ENCODE data around the gene APBB2.
A peak's percentile ranks its signal among the peaks of the same experiment; 100 is the strongest.
"Not testable (repeated sequence)": the region's sequence is repeated elsewhere in the genome, so short reads cannot be mapped to it uniquely, and the experiment has no call there.

APBB2 gene

GRCh38 chr4:40993296-40993693 lies 221.0 kb downstream of the APBB2 start:
- WGBS, 2 experiments (ENCODE audit: insufficient coverage in 2 of 2), result no CpG with 5 or more reads among the region's 2 CpGs
- H3K27ac ChIP-seq (ENCODE audit: low read depth, low read length, severe bottlenecking); H3K36me3 ChIP-seq (ENCODE audit: control insufficient read depth, insufficient read depth, low read length); H3K4me3 ChIP-seq (ENCODE audit: extremely low read depth, insufficient read depth, low read length, poor library complexity, severe bottlenecking); H3K9me3 ChIP-seq (ENCODE audit: control insufficient read depth, low read length): not testable (repeated sequence)
- H3K4me1 ChIP-seq (ENCODE audit: control insufficient read depth, insufficient read depth, low read length, poor library complexity, severe bottlenecking), result peaks cover 26% of the 10 kb centered on the region

GRCh38 chr4:40992472-40993295 lies 221.7 kb downstream of the APBB2 start:
- Histone ChIP-seq H3K36me3 (ENCODE audit: control insufficient read depth, insufficient read depth, low read length) (no peaks in the 10 kb centered on the region), H3K9me3 (ENCODE audit: control insufficient read depth, low read length) (no peaks in the 10 kb centered on the region), H3K4me3 (ENCODE audit: extremely low read depth, insufficient read depth, low read length, poor library complexity, severe bottlenecking) (no peak overlapping the region), H3K4me1 (ENCODE audit: control insufficient read depth, insufficient read depth, low read length, poor library complexity, severe bottlenecking) (peaks cover 26% of the 10 kb centered on the region), H3K27ac (ENCODE audit: low read depth, low read length, severe bottlenecking) (peak overlapping the region; percentile 16)
- 87% methylated on average over 9 to 10 of the region's 17 CpGs for WGBS, 2 experiments (ENCODE audit: insufficient coverage in 2 of 2)

- no peak overlapping the region for H3K4me3 ChIP-seq (ENCODE audit: extremely low read depth, insufficient read depth, low read length, poor library complexity, severe bottlenecking)
- H3K36me3 ChIP-seq (ENCODE audit: control insufficient read depth, insufficient read depth, low read length), result no peaks in the 10 kb centered on the region
- peaks cover 26% of the 10 kb centered on the region for H3K4me1 ChIP-seq (ENCODE audit: control insufficient read depth, insufficient read depth, low read length, poor library complexity, severe bottlenecking)
- 100% methylated on average over 1 of the region's 3 CpGs; no CpG with 5 or more reads in 1 of the 2 experiments for WGBS, 2 experiments (ENCODE audit: insufficient coverage in 2 of 2)
- H3K9me3 ChIP-seq (ENCODE audit: control insufficient read depth, low read length), result no peaks in the 10 kb centered on the region
- no peak overlapping the region for H3K27ac ChIP-seq (ENCODE audit: low read depth, low read length, severe bottlenecking)
Observed at GRCh38 chr4:40991908-40992307, 222.4 kb downstream of the APBB2 start.

- no peak overlapping the region for H3K27ac ChIP-seq (ENCODE audit: low read depth, low read length, severe bottlenecking)
- H3K4me3 ChIP-seq (ENCODE audit: extremely low read depth, insufficient read depth, low read length, poor library complexity, severe bottlenecking), result no peak overlapping the region
- WGBS, 2 experiments (ENCODE audit: insufficient coverage in 2 of 2), result 100% methylated on average over 1 of the region's 3 CpGs
- no peaks in the 10 kb centered on the region for H3K9me3 ChIP-seq (ENCODE audit: control insufficient read depth, low read length)
- no peaks in the 10 kb centered on the region for H3K36me3 ChIP-seq (ENCODE audit: control insufficient read depth, insufficient read depth, low read length)
- peaks cover 26% of the 10 kb centered on the region for H3K4me1 ChIP-seq (ENCODE audit: control insufficient read depth, insufficient read depth, low read length, poor library complexity, severe bottlenecking)
Observed at GRCh38 chr4:40990899-40991265, 223.5 kb downstream of the APBB2 start.

GRCh38 chr4:40990236-40990898 lies 224.0 kb downstream of the APBB2 start:
- Histone ChIP-seq H3K4me3 (ENCODE audit: extremely low read depth, insufficient read depth, low read length, poor library complexity, severe bottlenecking) (no peak overlapping the region), H3K27ac (ENCODE audit: low read depth, low read length, severe bottlenecking) (no peak overlapping the region), H3K9me3 (ENCODE audit: control insufficient read depth, low read length) (no peaks in the 10 kb centered on the region), H3K36me3 (ENCODE audit: control insufficient read depth, insufficient read depth, low read length) (no peaks in the 10 kb centered on the region), H3K4me1 (ENCODE audit: control insufficient read depth, insufficient read depth, low read length, poor library complexity, severe bottlenecking) (peaks cover 26% of the 10 kb centered on the region)
- WGBS, 2 experiments (ENCODE audit: insufficient coverage in 2 of 2), result 100% methylated on average over 1 to 4 of the region's 5 CpGs

GRCh38 chr4:40987151-40987550 lies 227.2 kb downstream of the APBB2 start:
- no peaks in the 10 kb centered on the region for H3K36me3 ChIP-seq (ENCODE audit: control insufficient read depth, insufficient read depth, low read length)
- H3K4me3 ChIP-seq (ENCODE audit: extremely low read depth, insufficient read depth, low read length, poor library complexity, severe bottlenecking), result no peak overlapping the region
- H3K27ac ChIP-seq (ENCODE audit: low read depth, low read length, severe bottlenecking), result no peak overlapping the region

GRCh38 chr4:40986375-40986774 lies 228.0 kb downstream of the APBB2 start:
- Histone ChIP-seq H3K27ac (ENCODE audit: low read depth, low read length, severe bottlenecking) (no peak overlapping the region), H3K4me1 (ENCODE audit: control insufficient read depth, insufficient read depth, low read length, poor library complexity, severe bottlenecking) (peaks cover 12% of the 10 kb centered on the region), H3K9me3 (ENCODE audit: control insufficient read depth, low read length) (no peaks in the 10 kb centered on the region), H3K36me3 (ENCODE audit: control insufficient read depth, insufficient read depth, low read length) (no peaks in the 10 kb centered on the region), H3K4me3 (ENCODE audit: extremely low read depth, insufficient read depth, low read length, poor library complexity, severe bottlenecking) (no peak overlapping the region)
- 92 to 95% methylated on average over 2 of the region's 3 CpGs for WGBS, 2 experiments (ENCODE audit: insufficient coverage in 2 of 2)

More at GRCh38 chr4:40987151-40987550, 227.2 kb downstream of the APBB2 start:
- Histone ChIP-seq H3K9me3 (ENCODE audit: control insufficient read depth, low read length) (no peaks in the 10 kb centered on the region), H3K4me1 (ENCODE audit: control insufficient read depth, insufficient read depth, low read length, poor library complexity, severe bottlenecking) (peaks cover 15% of the 10 kb centered on the region)
- WGBS, 2 experiments (ENCODE audit: insufficient coverage in 2 of 2), result no CpG with 5 or more reads among the region's 3 CpGs

- Histone ChIP-seq H3K36me3 (ENCODE audit: control insufficient read depth, insufficient read depth, low read length) (no peaks in the 10 kb centered on the region), H3K4me3 (ENCODE audit: extremely low read depth, insufficient read depth, low read length, poor library complexity, severe bottlenecking) (no peak overlapping the region), H3K4me1 (ENCODE audit: control insufficient read depth, insufficient read depth, low read length, poor library complexity, severe bottlenecking) (no peaks in the 10 kb centered on the region), H3K9me3 (ENCODE audit: control insufficient read depth, low read length) (no peaks in the 10 kb centered on the region), H3K27ac (ENCODE audit: low read depth, low read length, severe bottlenecking) (no peak overlapping the region)
- 83 to 94% methylated on average over 2 to 3 of the region's 4 CpGs for WGBS, 2 experiments (ENCODE audit: insufficient coverage in 2 of 2)
Observed at GRCh38 chr4:40984051-40984450, 230.3 kb downstream of the APBB2 start.

- Histone ChIP-seq H3K36me3 (ENCODE audit: control insufficient read depth, insufficient read depth, low read length) (no peaks in the 10 kb centered on the region), H3K4me1 (ENCODE audit: control insufficient read depth, insufficient read depth, low read length, poor library complexity, severe bottlenecking) (no peaks in the 10 kb centered on the region), H3K9me3 (ENCODE audit: control insufficient read depth, low read length) (no peaks in the 10 kb centered on the region), H3K4me3 (ENCODE audit: extremely low read depth, insufficient read depth, low read length, poor library complexity, severe bottlenecking) (no peak overlapping the region), H3K27ac (ENCODE audit: low read depth, low read length, severe bottlenecking) (no peak overlapping the region)
- WGBS, 2 experiments (ENCODE audit: insufficient coverage in 2 of 2), result no CpG with 5 or more reads among the region's 1 CpG
Observed at GRCh38 chr4:40980318-40980883, 233.9 kb downstream of the APBB2 start.

- no peaks in the 10 kb centered on the region for H3K9me3 ChIP-seq (ENCODE audit: control insufficient read depth, low read length)
- H3K27ac ChIP-seq (ENCODE audit: low read depth, low read length, severe bottlenecking), result no peak overlapping the region
- H3K4me1 ChIP-seq (ENCODE audit: control insufficient read depth, insufficient read depth, low read length, poor library complexity, severe bottlenecking), result no peaks in the 10 kb centered on the region
- no peaks in the 10 kb centered on the region for H3K36me3 ChIP-seq (ENCODE audit: control insufficient read depth, insufficient read depth, low read length)
- 96% methylated on average over 2 of the region's 5 CpGs; no CpG with 5 or more reads in 1 of the 2 experiments for WGBS, 2 experiments (ENCODE audit: insufficient coverage in 2 of 2)
- no peak overlapping the region for H3K4me3 ChIP-seq (ENCODE audit: extremely low read depth, insufficient read depth, low read length, poor library complexity, severe bottlenecking)
Observed at GRCh38 chr4:40978548-40978947, 235.8 kb downstream of the APBB2 start.

GRCh38 chr4:40976343-40976742 lies 238.0 kb downstream of the APBB2 start:
- Histone ChIP-seq H3K36me3 (ENCODE audit: control insufficient read depth, insufficient read depth, low read length) (no peaks in the 10 kb centered on the region), H3K4me3 (ENCODE audit: extremely low read depth, insufficient read depth, low read length, poor library complexity, severe bottlenecking) (no peak overlapping the region), H3K4me1 (ENCODE audit: control insufficient read depth, insufficient read depth, low read length, poor library complexity, severe bottlenecking) (no peaks in the 10 kb centered on the region), H3K9me3 (ENCODE audit: control insufficient read depth, low read length) (no peaks in the 10 kb centered on the region), H3K27ac (ENCODE audit: low read depth, low read length, severe bottlenecking) (no peak overlapping the region)

Data from mesodermal cell (in vitro differentiated cells).